ENCODE measurements around the gene ZSCAN5B. TPM values are rescaled to one million over a fixed set of nuclear protein-coding genes. Genes with fewer than 3 reads are reported as not detected.

The ZSCAN5B gene
- total RNA-seq, 1 experiment from 2014 or later, result not detected

- Histone ChIP-seq H3K4me1 (ENCODE audit: low read length) (peaks cover 24% of the 10 kb centered on the region), H3K27ac (ENCODE audit: low read length) (no peak overlapping the region), H3K27me3 (ENCODE audit: low read length) (no peaks in the 10 kb centered on the region), H3K9ac (ENCODE audit: low read length) (peak overlapping the region; percentile 77), H3K4me3 (ENCODE audit: low read length) (peak overlapping the region; percentile 84), H3K36me3 (ENCODE audit: insufficient read depth, low read length) (no peaks in the 10 kb centered on the region), H3K79me2 (ENCODE audit: low read length) (peaks cover 47% of the 10 kb centered on the region), H2AFZ (ENCODE audit: low read length) (no peak overlapping the region), H4K20me1 (ENCODE audit: insufficient read depth, low read depth, low read length) (no peaks in the 10 kb centered on the region; the same call in 1 of the 2 replicates), H3K4me2 (ENCODE audit: low read depth, low read length, poor library complexity, severe bottlenecking) (peak overlapping the region; percentile 90), H3K9me2 (replicated peaks; ENCODE audit: insufficient read depth, low read length) (no peaks in the 10 kb centered on the region), H3K9me3 (ENCODE audit: low read length) (no peaks in the 10 kb centered on the region)
- peak; percentile 61 for DNase-seq
Measured at GRCh38 chr19:56141417-56141993, 56.1 kb downstream of the ZSCAN5B start.

- H3K27ac ChIP-seq (ENCODE audit: low read length), result peak within 1 kb of the TSS; percentile 15; the same call in 1 of the 2 replicates
- no peaks in the 10 kb centered on the region for H3K9me2 ChIP-seq (replicated peaks; ENCODE audit: insufficient read depth, low read length)
- peaks cover 24% of the 10 kb centered on the region for H3K4me1 ChIP-seq (ENCODE audit: low read length)
- peak within 1 kb of the TSS; percentile 84 for H3K4me3 ChIP-seq (ENCODE audit: low read length)
- H3K79me2 ChIP-seq (ENCODE audit: low read length), result peaks cover 43% of the 10 kb centered on the region
- no peaks in the 10 kb centered on the region for H3K9me3 ChIP-seq (ENCODE audit: low read length)
- no peaks in the 10 kb centered on the region for H3K27me3 ChIP-seq (ENCODE audit: low read length)
- peak within 1 kb of the TSS; percentile 90 for H3K4me2 ChIP-seq (ENCODE audit: low read depth, low read length, poor library complexity, severe bottlenecking)
- H3K36me3 ChIP-seq (ENCODE audit: insufficient read depth, low read length), result no peaks in the 10 kb centered on the region
- peak within 1 kb of the TSS; percentile 89 for H2AFZ ChIP-seq (ENCODE audit: low read length)
- H4K20me1 ChIP-seq (ENCODE audit: insufficient read depth, low read depth, low read length), result no peaks in the 10 kb centered on the region; the same call in 1 of the 2 replicates
- H3K9ac ChIP-seq (ENCODE audit: low read length), result peak within 1 kb of the TSS; percentile 79
- DNase-seq, result peak; percentile 100
Measured at GRCh38 chr19:56140583-56141416, 56.8 kb downstream of the ZSCAN5B start, which contains the start of gene ZNF444. ZNF444 (plus strand) TSS chr19:56141287; CDS start chr19:56146912, 5,625 bp downstream.

- no peak for DNase-seq
- no peaks in the 10 kb centered on the region for H3K36me3 ChIP-seq (ENCODE audit: insufficient read depth, low read length)
- peak overlapping the region; percentile 89 for H2AFZ ChIP-seq (ENCODE audit: low read length)
- H3K9ac ChIP-seq (ENCODE audit: low read length), result peak overlapping the region; percentile 79
- H3K4me2 ChIP-seq (ENCODE audit: low read depth, low read length, poor library complexity, severe bottlenecking), result peak overlapping the region; percentile 90
- H3K9me2 ChIP-seq (replicated peaks; ENCODE audit: insufficient read depth, low read length), result no peaks in the 10 kb centered on the region
- peaks cover 24% of the 10 kb centered on the region for H3K4me1 ChIP-seq (ENCODE audit: low read length)
- peak overlapping the region; percentile 15; the same call in 1 of the 2 replicates for H3K27ac ChIP-seq (ENCODE audit: low read length)
- H4K20me1 ChIP-seq (ENCODE audit: insufficient read depth, low read depth, low read length), result no peaks in the 10 kb centered on the region; the same call in 1 of the 2 replicates
- H3K79me2 ChIP-seq (ENCODE audit: low read length), result peaks cover 35% of the 10 kb centered on the region
- peak overlapping the region; percentile 84 for H3K4me3 ChIP-seq (ENCODE audit: low read length)
- no peaks in the 10 kb centered on the region for H3K27me3 ChIP-seq (ENCODE audit: low read length)
- H3K9me3 ChIP-seq (ENCODE audit: low read length), result no peaks in the 10 kb centered on the region
Measured at GRCh38 chr19:56139847-56140582, 57.6 kb downstream of the ZSCAN5B start.

Other genes with a start within 250 kb of the ZSCAN5B start
- not detected in 2 replicates for gene NLRP8, start 250.0 kb downstream of the ZSCAN5B start, total RNA-seq (2014; rRNA removed; shearing (Covaris generic); ENCODE audit: low replicate concordance)
- not detected in 2 replicates for gene NLRP5, start 211.0 kb downstream of the ZSCAN5B start, total RNA-seq (2014; rRNA removed; shearing (Covaris generic); ENCODE audit: low replicate concordance)
- gene ZNF787, start 76.5 kb downstream of the ZSCAN5B start, total RNA-seq (2014; rRNA removed; shearing (Covaris generic); ENCODE audit: low replicate concordance), result 26.2 and 103 TPM in 2 replicates
- gene ZNF444, start 56.5 kb downstream of the ZSCAN5B start, total RNA-seq (2014; rRNA removed; shearing (Covaris generic); ENCODE audit: low replicate concordance), result 12.5 and 54.0 TPM in 2 replicates
- not detected in 2 replicates for gene GALP, start 21.8 kb downstream of the ZSCAN5B start, total RNA-seq (2014; rRNA removed; shearing (Covaris generic); ENCODE audit: low replicate concordance)
- gene ZSCAN5C, start 4.5 kb upstream of the ZSCAN5B start, total RNA-seq (2014; rRNA removed; shearing (Covaris generic); ENCODE audit: low replicate concordance), result not detected in 2 replicates
- not detected in 2 replicates for gene EDDM13, start 75.0 kb upstream of the ZSCAN5B start, total RNA-seq (2014; rRNA removed; shearing (Covaris generic); ENCODE audit: low replicate concordance)
- gene ZSCAN5A, start 117.1 kb upstream of the ZSCAN5B start, total RNA-seq (2014; rRNA removed; shearing (Covaris generic); ENCODE audit: low replicate concordance), result 14.4 and 16.2 TPM in 2 replicates
- 2.6 and 3.4 TPM in 2 replicates for gene ZNF582, start 195.8 kb upstream of the ZSCAN5B start, total RNA-seq (2014; rRNA removed; shearing (Covaris generic); ENCODE audit: low replicate concordance)
- 4.9 and 6.7 TPM in 2 replicates for gene ZNF583, start 206.5 kb upstream of the ZSCAN5B start, total RNA-seq (2014; rRNA removed; shearing (Covaris generic); ENCODE audit: low replicate concordance)

Measured in Karpas-422 (cell line).